PFSK-1 (cell line): Measurements from ENCODE around the gene SIGMAR1.

Source experiments
- FOXP2 ChIP-seq: optimal IDR thresholded peaks from 2 replicates; pipeline ENCODE3; 2011; ENCODE audit warnings: borderline replicate concordance, control low read depth, inconsistent platforms; ENCODE audit not compliant: insufficient read depth; ENCODE audit errors: extremely low read length, extremely low read depth
- POLR2AphosphoS5 ChIP-seq: IDR thresholded peaks from 2 replicates; pipeline ENCODE4 v1.6.1; 2012; ENCODE audit warnings: low read depth, mild to moderate bottlenecking, control low read depth, low read length, moderate library complexity
- SIN3A ChIP-seq: IDR thresholded peaks from 2 replicates; pipeline ENCODE4 v1.6.1; 2012; ENCODE audit warnings: mild to moderate bottlenecking, low read length, moderate library complexity, borderline replicate concordance; ENCODE audit not compliant: insufficient read depth
- TAF1 ChIP-seq: IDR thresholded peaks from 2 replicates; pipeline ENCODE4 v1.6.1; 2012; ENCODE audit warnings: low read length, control low read depth, borderline replicate concordance; ENCODE audit not compliant: insufficient read depth
- TF ChIP-seq, protein P1 (sequence below), 2 experiments: IDR thresholded peaks; 2 replicates each; pipeline versions ENCODE4 v1.6.1 to v1.8.0; 2011 to 2012; ENCODE audit warnings: low read depth in 2 of 2, low read length in 2 of 2, control low read depth in 1 of 2, inconsistent platforms in 1 of 2, mild to moderate bottlenecking in 1 of 2, moderate library complexity in 1 of 2; ENCODE audit not compliant: insufficient read depth in 1 of 2

The SIGMAR1 gene

DNA sequence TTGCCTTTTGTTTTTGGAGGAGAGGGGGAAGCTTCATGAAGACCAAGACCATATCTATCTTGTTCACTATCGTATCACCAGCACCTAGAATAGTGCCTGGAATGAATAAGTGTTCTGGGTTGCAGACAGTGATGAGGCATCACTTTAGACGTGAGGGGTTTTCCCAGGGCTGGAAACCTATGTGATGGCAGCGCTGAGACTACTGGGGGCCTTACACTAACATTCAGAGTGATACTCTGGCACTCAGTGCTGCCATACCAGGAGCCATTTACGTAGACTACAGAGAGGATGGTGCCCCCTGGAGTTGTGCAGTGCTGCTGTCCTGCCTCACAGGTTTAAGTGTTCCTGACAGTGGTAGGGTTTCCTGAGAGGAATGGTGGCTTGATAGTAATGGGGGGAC is 46.6 kb upstream of the SIGMAR1 start:
- TF ChIP-seq POLR2AphosphoS5 (no peak), TAF1 (no peak), FOXP2 (no peak), SIN3A (no peak)
- TF ChIP-seq, protein P1, sequence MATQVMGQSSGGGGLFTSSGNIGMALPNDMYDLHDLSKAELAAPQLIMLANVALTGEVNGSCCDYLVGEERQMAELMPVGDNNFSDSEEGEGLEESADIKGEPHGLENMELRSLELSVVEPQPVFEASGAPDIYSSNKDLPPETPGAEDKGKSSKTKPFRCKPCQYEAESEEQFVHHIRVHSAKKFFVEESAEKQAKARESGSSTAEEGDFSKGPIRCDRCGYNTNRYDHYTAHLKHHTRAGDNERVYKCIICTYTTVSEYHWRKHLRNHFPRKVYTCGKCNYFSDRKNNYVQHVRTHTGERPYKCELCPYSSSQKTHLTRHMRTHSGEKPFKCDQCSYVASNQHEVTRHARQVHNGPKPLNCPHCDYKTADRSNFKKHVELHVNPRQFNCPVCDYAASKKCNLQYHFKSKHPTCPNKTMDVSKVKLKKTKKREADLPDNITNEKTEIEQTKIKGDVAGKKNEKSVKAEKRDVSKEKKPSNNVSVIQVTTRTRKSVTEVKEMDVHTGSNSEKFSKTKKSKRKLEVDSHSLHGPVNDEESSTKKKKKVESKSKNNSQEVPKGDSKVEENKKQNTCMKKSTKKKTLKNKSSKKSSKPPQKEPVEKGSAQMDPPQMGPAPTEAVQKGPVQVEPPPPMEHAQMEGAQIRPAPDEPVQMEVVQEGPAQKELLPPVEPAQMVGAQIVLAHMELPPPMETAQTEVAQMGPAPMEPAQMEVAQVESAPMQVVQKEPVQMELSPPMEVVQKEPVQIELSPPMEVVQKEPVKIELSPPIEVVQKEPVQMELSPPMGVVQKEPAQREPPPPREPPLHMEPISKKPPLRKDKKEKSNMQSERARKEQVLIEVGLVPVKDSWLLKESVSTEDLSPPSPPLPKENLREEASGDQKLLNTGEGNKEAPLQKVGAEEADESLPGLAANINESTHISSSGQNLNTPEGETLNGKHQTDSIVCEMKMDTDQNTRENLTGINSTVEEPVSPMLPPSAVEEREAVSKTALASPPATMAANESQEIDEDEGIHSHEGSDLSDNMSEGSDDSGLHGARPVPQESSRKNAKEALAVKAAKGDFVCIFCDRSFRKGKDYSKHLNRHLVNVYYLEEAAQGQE (IDR thresholded peaks at IDR 0.05; ENCODE audit: insufficient read depth in 1 of 2, low read depth in 2 of 2, low read length in 2 of 2): no peak

DNA sequence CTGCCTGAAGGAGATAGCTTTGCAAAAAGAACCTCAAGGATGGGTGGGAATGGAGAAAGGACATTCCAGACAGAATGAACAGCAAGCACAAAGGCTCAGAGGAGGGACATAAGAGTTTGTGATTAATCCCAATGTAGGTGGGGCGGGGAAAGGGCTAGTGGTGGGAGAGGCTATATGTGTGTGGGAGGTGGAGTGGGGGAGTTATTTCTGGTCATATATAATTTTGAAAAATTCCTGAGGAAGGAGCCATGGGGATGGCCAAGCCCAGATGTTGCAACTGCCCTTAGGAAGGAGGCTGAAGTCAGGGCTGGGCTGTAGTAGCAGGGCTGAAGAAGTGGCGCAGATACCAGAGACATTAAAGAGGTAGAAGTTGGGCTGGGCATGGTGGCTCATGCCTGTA is 38.3 kb upstream of the SIGMAR1 start:
- no peak for TF ChIP-seq FOXP2
- no peak for TF ChIP-seq POLR2AphosphoS5
- no peak for TF ChIP-seq SIN3A
- TF ChIP-seq, protein P1 (IDR thresholded peaks at IDR 0.05; ENCODE audit: insufficient read depth in 1 of 2, low read depth in 2 of 2, low read length in 2 of 2): no peak
- no peak for TF ChIP-seq TAF1

GRCh38 chr9:34675048-34675714 is 37.6 kb upstream of the SIGMAR1 start:
- TF ChIP-seq, protein P1 (IDR thresholded peaks at IDR 0.05; ENCODE audit: insufficient read depth in 1 of 2, low read depth in 2 of 2, low read length in 2 of 2): no peak
- TF ChIP-seq TAF1: no peak
- TF ChIP-seq POLR2AphosphoS5: no peak
- no peak for TF ChIP-seq FOXP2
- TF ChIP-seq SIN3A: no peak

- TF ChIP-seq POLR2AphosphoS5: no peak
- TF ChIP-seq, protein P1 (IDR thresholded peaks at IDR 0.05; ENCODE audit: insufficient read depth in 1 of 2, low read depth in 2 of 2, low read length in 2 of 2): no peak
Observed at GRCh38 chr9:34674440-34674839, 36.9 kb upstream of the SIGMAR1 start.

GRCh38 chr9:34671307-34671706 is 33.7 kb upstream of the SIGMAR1 start:
- TF ChIP-seq SIN3A (no peak), FOXP2 (no peak), TAF1 (no peak)
- TF ChIP-seq, protein P1 (IDR thresholded peaks at IDR 0.05; ENCODE audit: insufficient read depth in 1 of 2, low read depth in 2 of 2, low read length in 2 of 2): no peak
